Activated B cell treated with CpG ODN at 0.5 μM for 24 hours (primary cell): Measurements from ENCODE around the gene RTN3. TPM values are rescaled to one million over a fixed set of nuclear protein-coding genes. Genes with fewer than 3 reads are reported as not detected.

Experiments
- ATAC-seq: fragments of 200-7000 bp; cut with Tn5 transposase; one replicate; pipeline ENCODE4 v1.10.0; 2021; ENCODE audit warnings: low read depth, mild to moderate bottlenecking, moderate library complexity
- CTCF ChIA-PET: fragments of 350-600 bp; sonication (Branson Sonifier 250); formaldehyde crosslinking; loops from one replicate; lab custom pipeline; 2021; ENCODE audit warnings: antibody characterized with exemption; lab: Charles Lee
- POLR2A ChIA-PET: fragments of 350-600 bp; sonication (Branson Sonifier 250); formaldehyde crosslinking; loops from one replicate; lab custom pipeline; 2021; ENCODE audit warnings: antibody characterized with exemption; lab: Charles Lee
- DNase-seq: peaks from one replicate; pipeline ENCODE4 v3.0.0; 2022
- H3K27ac Mint-ChIP-seq: one replicate; pipeline ENCODE4 v1.8.0; 2020; ENCODE audit warnings: mixed read lengths
- H3K27me3 Mint-ChIP-seq: one replicate; pipeline ENCODE4 v1.8.0; 2021; ENCODE audit warnings: mixed read lengths
- H3K36me3 Mint-ChIP-seq: one replicate; pipeline ENCODE4 v1.8.0; 2021; ENCODE audit warnings: low read depth, mixed read lengths
- H3K4me1 Mint-ChIP-seq: one replicate; pipeline ENCODE4 v1.8.0; 2021; ENCODE audit warnings: mixed read lengths
- H3K4me3 Mint-ChIP-seq: one replicate; pipeline ENCODE4 v1.8.0; 2020; ENCODE audit warnings: mild to moderate bottlenecking, mixed read lengths
- H3K9me3 Mint-ChIP-seq: one replicate; pipeline ENCODE4 v1.8.0; 2020; ENCODE audit warnings: mixed read lengths
- intact Hi-C: fragments of 100-400 bp; cut with micrococcal nuclease; formaldehyde crosslinking; loops from one replicate; pipeline ENCODE4 v1.15.1; 2024
- total RNA-seq: library from RNA; stranded (reverse); gene quantifications from 2 replicates; pipeline ENCODE4 v1.2.3, GENCODE V29; 2022
- TF ChIP-seq, protein P1 (sequence below): fragments of 200-600 bp; IDR thresholded peaks from one replicate; pipeline ENCODE4 v1.8.0; 2022; ENCODE audit warnings: antibody characterized with exemption, mild to moderate bottlenecking

RTN3 gene
- total RNA-seq, 1 donor from 2014 or later: 18.5 TPM

DNA sequence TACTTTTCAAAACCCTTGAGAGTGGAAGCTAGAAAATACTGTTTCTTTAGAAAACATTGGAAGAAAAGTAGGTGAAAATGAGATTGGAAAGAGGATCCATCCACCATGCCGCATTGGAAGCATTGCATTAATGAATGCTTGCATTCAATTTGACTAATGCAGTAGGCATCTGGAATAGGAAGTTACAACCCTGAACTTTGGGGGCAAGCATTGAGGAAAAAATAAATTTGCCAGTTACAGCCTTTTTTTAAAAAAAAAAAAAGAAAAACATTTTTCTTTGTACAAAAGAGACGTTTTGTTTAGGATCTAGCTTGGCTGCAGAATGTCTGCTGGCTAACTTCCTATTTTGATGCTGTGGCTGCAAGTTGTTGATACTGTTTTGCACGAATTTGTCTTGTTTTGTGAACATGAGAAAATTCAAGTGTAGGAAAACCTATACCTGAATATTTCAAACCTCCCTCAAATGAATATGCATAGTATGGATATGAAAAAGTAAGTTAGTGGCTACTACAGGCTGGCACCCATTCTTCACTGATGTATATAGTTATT is 28.1 kb downstream of the RTN3 start:
- peaks cover 4% of the 10 kb centered on the region for H3K4me1 Mint-ChIP-seq
- ChIA-PET POLR2A (no interaction called here), CTCF (no interaction called here)
- TF ChIP-seq, protein P1, sequence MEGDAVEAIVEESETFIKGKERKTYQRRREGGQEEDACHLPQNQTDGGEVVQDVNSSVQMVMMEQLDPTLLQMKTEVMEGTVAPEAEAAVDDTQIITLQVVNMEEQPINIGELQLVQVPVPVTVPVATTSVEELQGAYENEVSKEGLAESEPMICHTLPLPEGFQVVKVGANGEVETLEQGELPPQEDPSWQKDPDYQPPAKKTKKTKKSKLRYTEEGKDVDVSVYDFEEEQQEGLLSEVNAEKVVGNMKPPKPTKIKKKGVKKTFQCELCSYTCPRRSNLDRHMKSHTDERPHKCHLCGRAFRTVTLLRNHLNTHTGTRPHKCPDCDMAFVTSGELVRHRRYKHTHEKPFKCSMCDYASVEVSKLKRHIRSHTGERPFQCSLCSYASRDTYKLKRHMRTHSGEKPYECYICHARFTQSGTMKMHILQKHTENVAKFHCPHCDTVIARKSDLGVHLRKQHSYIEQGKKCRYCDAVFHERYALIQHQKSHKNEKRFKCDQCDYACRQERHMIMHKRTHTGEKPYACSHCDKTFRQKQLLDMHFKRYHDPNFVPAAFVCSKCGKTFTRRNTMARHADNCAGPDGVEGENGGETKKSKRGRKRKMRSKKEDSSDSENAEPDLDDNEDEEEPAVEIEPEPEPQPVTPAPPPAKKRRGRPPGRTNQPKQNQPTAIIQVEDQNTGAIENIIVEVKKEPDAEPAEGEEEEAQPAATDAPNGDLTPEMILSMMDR: no peak
- intact Hi-C loops: no loop called here
- H3K4me3 Mint-ChIP-seq: no peak overlapping the region
- no peaks in the 10 kb centered on the region for H3K36me3 Mint-ChIP-seq
- no peaks in the 10 kb centered on the region for H3K9me3 Mint-ChIP-seq
- no peak overlapping the region for H3K27ac Mint-ChIP-seq
- no peak for ATAC-seq
- DNase-seq: no peak
- no peaks in the 10 kb centered on the region for H3K27me3 Mint-ChIP-seq

DNA sequence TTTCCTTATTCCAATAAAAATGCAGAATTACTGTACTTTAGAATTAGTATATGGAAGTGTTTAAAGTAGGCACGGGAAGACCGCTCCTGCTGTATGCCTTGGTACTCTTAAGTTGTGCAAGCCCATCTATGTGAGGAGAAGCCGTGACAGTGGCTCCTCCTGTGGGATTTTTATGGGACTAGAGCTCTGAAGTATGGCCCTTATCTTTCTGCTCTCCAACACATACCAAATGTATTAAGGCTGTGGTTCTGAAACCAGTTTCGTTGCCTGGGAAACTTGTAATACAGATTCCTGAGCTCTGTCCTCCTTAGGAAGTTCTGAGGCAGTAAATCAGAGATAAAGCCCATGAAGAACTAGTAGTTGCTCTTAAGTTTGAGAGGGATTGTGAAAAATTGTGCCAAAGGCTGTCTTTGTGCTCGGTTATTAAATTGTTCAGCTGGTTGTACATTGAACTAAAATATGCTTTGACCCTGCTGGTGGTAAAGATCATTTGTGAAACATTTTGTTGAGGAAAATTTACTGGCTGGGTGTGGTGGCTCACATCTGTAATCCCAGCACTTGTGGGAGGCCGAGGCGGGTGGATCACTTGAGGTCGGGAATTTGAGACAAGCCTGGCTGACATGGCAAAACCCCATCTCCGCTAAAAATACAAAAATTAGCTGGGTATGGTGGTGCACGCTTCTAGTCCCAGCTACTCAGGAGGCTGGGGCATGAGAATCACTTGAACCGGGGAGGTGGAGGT is 29.3 kb downstream of the RTN3 start:
- CTCF ChIA-PET: interaction anchor here (0.6 to 1.2 kb wide), 2 partner anchors 26 to 437 kb away, joined by 3 read pairs; no protein-coding TSS in a partner anchor
- intact Hi-C loops: no loop called here
- TF ChIP-seq, protein P1: no peak
- ATAC-seq: no peak
- Mint-ChIP-seq H3K27ac (no peak overlapping the region), H3K4me3 (no peak overlapping the region), H3K27me3 (no peaks in the 10 kb centered on the region), H3K36me3 (no peaks in the 10 kb centered on the region), H3K4me1 (no peaks in the 10 kb centered on the region), H3K9me3 (no peaks in the 10 kb centered on the region)
- no peak for DNase-seq
- POLR2A ChIA-PET: no interaction called here

DNA sequence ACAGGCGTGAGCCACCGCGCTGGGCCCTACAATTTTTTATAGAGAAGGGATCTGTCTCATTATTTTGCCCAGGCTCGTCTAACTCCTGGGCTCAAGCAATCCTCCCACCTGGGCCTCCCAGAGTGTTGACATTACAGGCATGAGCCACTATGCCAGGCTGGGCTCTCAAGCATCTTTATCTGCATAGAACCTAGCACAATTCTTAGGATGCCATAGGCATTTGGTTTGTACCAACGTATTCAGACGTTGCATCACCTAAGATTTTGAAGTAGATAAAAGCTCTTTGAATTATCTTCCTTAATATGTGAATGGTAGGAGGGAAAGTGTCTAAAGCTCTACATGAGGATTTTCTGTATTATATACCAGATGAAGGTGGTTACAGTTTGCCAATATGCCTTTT is 30.5 kb downstream of the RTN3 start:
- no peaks in the 10 kb centered on the region for H3K9me3 Mint-ChIP-seq
- POLR2A ChIA-PET: no interaction called here
- intact Hi-C loops: no loop called here
- ATAC-seq: no peak
- no peak overlapping the region for H3K27ac Mint-ChIP-seq
- DNase-seq: no peak
- H3K36me3 Mint-ChIP-seq: no peaks in the 10 kb centered on the region
- H3K4me3 Mint-ChIP-seq: no peak overlapping the region
- TF ChIP-seq, protein P1: no peak
- no peaks in the 10 kb centered on the region for H3K27me3 Mint-ChIP-seq
- CTCF ChIA-PET: no interaction called here
- H3K4me1 Mint-ChIP-seq: no peaks in the 10 kb centered on the region

DNA sequence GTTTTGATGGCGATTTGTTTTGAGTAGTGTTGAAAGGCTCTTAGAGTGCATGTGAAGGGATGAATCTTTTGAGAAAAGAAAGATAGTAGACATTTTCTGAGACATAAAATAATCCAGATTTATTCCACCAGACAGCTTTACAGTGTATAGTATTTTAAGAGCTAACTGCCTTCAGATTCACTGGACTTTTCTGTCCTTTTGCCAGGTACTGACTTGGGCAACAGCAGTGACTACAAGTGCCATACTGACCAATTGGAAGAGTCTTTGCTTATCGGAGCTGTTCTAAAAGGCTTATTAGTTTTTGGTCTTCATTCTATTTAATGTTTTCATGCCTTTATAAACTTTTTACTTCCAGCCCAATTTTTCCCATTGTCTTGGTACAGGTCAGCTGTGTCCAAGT is 32.5 kb downstream of the RTN3 start:
- no peak overlapping the region for H3K27ac Mint-ChIP-seq
- CTCF ChIA-PET: no interaction called here
- POLR2A ChIA-PET: no interaction called here

DNA sequence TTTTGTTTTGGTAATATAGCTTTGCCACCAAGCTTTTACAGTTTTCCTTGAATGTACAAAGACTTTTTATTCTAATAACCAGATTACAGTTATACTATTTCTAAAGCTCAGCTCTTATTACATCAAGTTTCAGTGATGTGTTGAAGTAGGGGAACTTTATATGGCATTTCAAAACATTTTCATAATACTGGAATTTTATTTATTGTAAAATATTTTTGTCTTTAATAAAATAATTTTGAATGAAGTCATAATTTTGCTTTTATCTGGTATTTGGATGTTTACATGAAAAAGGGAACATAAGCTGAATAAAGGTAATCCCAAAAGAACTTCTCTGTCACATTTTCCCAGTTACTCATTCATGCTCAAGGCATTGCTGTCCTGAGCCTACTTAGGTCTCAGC is 34.7 kb downstream of the RTN3 start:
- ChIA-PET CTCF (interaction anchor here (0.8 to 1.6 kb wide), 2 partner anchors 77 to 121 kb away, joined by 3 read pairs; no protein-coding TSS in a partner anchor), POLR2A (no interaction called here)
- DNase-seq (no peak), ATAC-seq (no peak)
- Mint-ChIP-seq H3K27ac (no peak overlapping the region), H3K27me3 (no peaks in the 10 kb centered on the region), H3K36me3 (no peaks in the 10 kb centered on the region), H3K9me3 (no peaks in the 10 kb centered on the region), H3K4me1 (no peaks in the 10 kb centered on the region), H3K4me3 (no peak overlapping the region)
- TF ChIP-seq, protein P1: no peak
- intact Hi-C loops: no loop called here

More for the DNA sequence above, 32.5 kb downstream of the RTN3 start:
- ATAC-seq (no peak), DNase-seq (no peak)
- Mint-ChIP-seq H3K9me3 (no peaks in the 10 kb centered on the region), H3K27me3 (no peaks in the 10 kb centered on the region), H3K4me3 (no peak overlapping the region), H3K4me1 (no peaks in the 10 kb centered on the region), H3K36me3 (no peaks in the 10 kb centered on the region)
- TF ChIP-seq, protein P1: no peak
- intact Hi-C loops: no loop called here
